Osteocyte (in vitro differentiated cells): ENCODE results near the gene BPI. TPM values are rescaled to one million over a fixed set of nuclear protein-coding genes. Genes with fewer than 3 reads are reported as not detected.
"Not testable (repeated sequence)": the region's sequence is repeated elsewhere in the genome, so short reads cannot be mapped to it uniquely, and the experiment has no call there.

Source experiments
- DNase-seq: peaks from one replicate; pipeline ENCODE4 v3.0.0; 2021; ENCODE audit warnings: mixed read lengths; ENCODE audit not compliant: unreplicated experiment; ENCODE audit errors: extremely low spot score
- H3K27ac Mint-ChIP-seq: one replicate; pipeline ENCODE4 v1.8.0; 2021; ENCODE audit warnings: mild to moderate bottlenecking, mixed read lengths; ENCODE audit not compliant: unreplicated experiment
- H3K27me3 Mint-ChIP-seq: one replicate; pipeline ENCODE4 v1.8.0; 2021; ENCODE audit warnings: mixed read lengths; ENCODE audit not compliant: unreplicated experiment
- H3K36me3 Mint-ChIP-seq: one replicate; pipeline ENCODE4 v1.8.0; 2021; ENCODE audit warnings: mixed read lengths; ENCODE audit not compliant: unreplicated experiment
- H3K4me1 Mint-ChIP-seq: one replicate; pipeline ENCODE4 v1.8.0; 2021; ENCODE audit warnings: mixed read lengths; ENCODE audit not compliant: unreplicated experiment
- H3K4me3 Mint-ChIP-seq: one replicate; pipeline ENCODE4 v1.8.0; 2021; ENCODE audit warnings: mild to moderate bottlenecking, moderate library complexity, mixed read lengths; ENCODE audit not compliant: unreplicated experiment
- H3K9me3 Mint-ChIP-seq: one replicate; pipeline ENCODE4 v1.8.0; 2021; ENCODE audit warnings: mixed read lengths; ENCODE audit not compliant: unreplicated experiment
- CTCF ChIP-seq: fragments of 200-600 bp; sonication (generic); IDR thresholded peaks from 2 replicates; pipeline ENCODE4 v1.5.0; 2021; ENCODE audit warnings: antibody characterized with exemption, mild to moderate bottlenecking, moderate library complexity
- total RNA-seq: library from RNA; stranded (reverse); gene quantifications from 2 replicates; pipeline ENCODE4 v1.2.1, GENCODE V29; 2021

The BPI gene
- total RNA-seq, 1 donor from 2014 or later, result 8.5 TPM

- no peak overlapping the region for H3K27ac Mint-ChIP-seq
- no peak for DNase-seq
- TF ChIP-seq CTCF, result no peak
Measured at GRCh38 chr20:38308047-38308438, 4.1 kb downstream of the BPI start.

GRCh38 chr20:38308447-38308846, 4.5 kb downstream of the BPI start:
- H3K27me3 Mint-ChIP-seq, result peaks cover 9% of the 10 kb centered on the region
- no peaks in the 10 kb centered on the region for H3K36me3 Mint-ChIP-seq
- H3K4me1 Mint-ChIP-seq, result peaks cover 8% of the 10 kb centered on the region
- TF ChIP-seq CTCF, result no peak
- no peak overlapping the region for H3K4me3 Mint-ChIP-seq
- H3K27ac Mint-ChIP-seq, result no peak overlapping the region
- no peak for DNase-seq
- no peaks in the 10 kb centered on the region for H3K9me3 Mint-ChIP-seq

More at GRCh38 chr20:38308047-38308438, 4.1 kb downstream of the BPI start:
- Mint-ChIP-seq H3K9me3 (no peaks in the 10 kb centered on the region), H3K27me3 (peaks cover 9% of the 10 kb centered on the region), H3K4me3 (no peak overlapping the region), H3K36me3 (no peaks in the 10 kb centered on the region), H3K4me1 (peaks cover 12% of the 10 kb centered on the region)

GRCh38 chr20:38311091-38311490, 7.1 kb downstream of the BPI start:
- peaks cover 9% of the 10 kb centered on the region for H3K27me3 Mint-ChIP-seq
- TF ChIP-seq CTCF, result no peak
- no peak for DNase-seq
- H3K36me3 Mint-ChIP-seq, result no peaks in the 10 kb centered on the region
- H3K27ac Mint-ChIP-seq, result no peak overlapping the region
- H3K4me3 Mint-ChIP-seq, result no peak overlapping the region
- no peaks in the 10 kb centered on the region for H3K9me3 Mint-ChIP-seq
- H3K4me1 Mint-ChIP-seq, result no peaks in the 10 kb centered on the region

GRCh38 chr20:38311491-38311890, 7.5 kb downstream of the BPI start:
- no peak for DNase-seq
- no peaks in the 10 kb centered on the region for H3K36me3 Mint-ChIP-seq
- peaks cover 9% of the 10 kb centered on the region for H3K27me3 Mint-ChIP-seq
- no peak overlapping the region for H3K27ac Mint-ChIP-seq
- H3K4me1 Mint-ChIP-seq, result no peaks in the 10 kb centered on the region
- no peaks in the 10 kb centered on the region for H3K9me3 Mint-ChIP-seq
- no peak for TF ChIP-seq CTCF
- H3K4me3 Mint-ChIP-seq, result no peak overlapping the region

GRCh38 chr20:38313676-38314075, 9.7 kb downstream of the BPI start:
- H3K4me3 Mint-ChIP-seq, result no peak overlapping the region
- H3K4me1 Mint-ChIP-seq, result no peaks in the 10 kb centered on the region
- H3K27ac Mint-ChIP-seq, result no peak overlapping the region
- H3K9me3 Mint-ChIP-seq, result no peaks in the 10 kb centered on the region
- no peaks in the 10 kb centered on the region for H3K36me3 Mint-ChIP-seq
- no peak for TF ChIP-seq CTCF
- H3K27me3 Mint-ChIP-seq, result peaks cover 9% of the 10 kb centered on the region
- no peak for DNase-seq

GRCh38 chr20:38314350-38314749, 10.4 kb downstream of the BPI start:
- not testable (repeated sequence) for H3K4me3 Mint-ChIP-seq, H3K4me1 Mint-ChIP-seq, H3K27me3 Mint-ChIP-seq, H3K9me3 Mint-ChIP-seq, H3K27ac Mint-ChIP-seq, H3K36me3 Mint-ChIP-seq, DNase-seq
